T-helper 1 cell treated with Interleukin-12 subunit alpha and Interleukin-12 subunit beta and Interleukin-4 antibody, amounts not matched to agents 30 μg/mL and 1 μg/mL, for 36 hours (primary cell): ENCODE measurements around the gene FSTL5.

Experiments
- H3K27ac Mint-ChIP-seq: one replicate; pipeline ENCODE4 v1.8.0; 2021; ENCODE audit warnings: mild to moderate bottlenecking, mixed read lengths
- H3K27me3 Mint-ChIP-seq: one replicate; pipeline ENCODE4 v1.8.0; 2021; ENCODE audit warnings: low read depth, mixed read lengths
- H3K36me3 Mint-ChIP-seq: one replicate; pipeline ENCODE4 v1.8.0; 2021; ENCODE audit warnings: low read depth, mixed read lengths
- H3K4me1 Mint-ChIP-seq: one replicate; pipeline ENCODE4 v1.8.0; 2021; ENCODE audit warnings: low read depth, mixed read lengths
- H3K4me3 Mint-ChIP-seq: one replicate; pipeline ENCODE4 v1.8.0; 2021; ENCODE audit warnings: mild to moderate bottlenecking, moderate library complexity, mixed read lengths
- H3K9me3 Mint-ChIP-seq: one replicate; pipeline ENCODE4 v1.8.0; 2021; ENCODE audit warnings: mixed read lengths

FSTL5 gene

DNA sequence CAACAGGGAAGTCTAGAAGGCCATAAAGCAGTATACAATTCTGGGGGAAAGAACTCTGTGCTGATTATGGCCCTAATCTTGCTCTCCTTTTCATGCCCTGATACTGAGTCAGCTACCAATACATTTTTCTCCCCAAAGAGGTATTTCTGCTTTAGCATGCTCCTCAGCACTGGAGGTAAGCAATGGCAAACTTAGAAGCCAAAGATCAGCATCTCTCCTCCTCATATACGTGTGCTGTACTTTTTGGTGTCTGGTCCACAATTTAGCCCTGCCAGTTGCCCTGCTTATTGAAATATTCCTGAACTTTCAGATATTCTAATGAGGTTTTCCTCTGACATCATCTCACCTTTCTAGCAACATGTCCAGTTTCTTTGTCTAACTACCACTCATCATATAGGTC is 226.2 kb downstream of the FSTL5 start:
- H3K27ac Mint-ChIP-seq: no peak overlapping the region
- no peaks in the 10 kb centered on the region for H3K9me3 Mint-ChIP-seq
- H3K4me1 Mint-ChIP-seq: no peaks in the 10 kb centered on the region
- H3K36me3 Mint-ChIP-seq: no peaks in the 10 kb centered on the region
- H3K27me3 Mint-ChIP-seq: no peaks in the 10 kb centered on the region
- H3K4me3 Mint-ChIP-seq: no peak overlapping the region

DNA sequence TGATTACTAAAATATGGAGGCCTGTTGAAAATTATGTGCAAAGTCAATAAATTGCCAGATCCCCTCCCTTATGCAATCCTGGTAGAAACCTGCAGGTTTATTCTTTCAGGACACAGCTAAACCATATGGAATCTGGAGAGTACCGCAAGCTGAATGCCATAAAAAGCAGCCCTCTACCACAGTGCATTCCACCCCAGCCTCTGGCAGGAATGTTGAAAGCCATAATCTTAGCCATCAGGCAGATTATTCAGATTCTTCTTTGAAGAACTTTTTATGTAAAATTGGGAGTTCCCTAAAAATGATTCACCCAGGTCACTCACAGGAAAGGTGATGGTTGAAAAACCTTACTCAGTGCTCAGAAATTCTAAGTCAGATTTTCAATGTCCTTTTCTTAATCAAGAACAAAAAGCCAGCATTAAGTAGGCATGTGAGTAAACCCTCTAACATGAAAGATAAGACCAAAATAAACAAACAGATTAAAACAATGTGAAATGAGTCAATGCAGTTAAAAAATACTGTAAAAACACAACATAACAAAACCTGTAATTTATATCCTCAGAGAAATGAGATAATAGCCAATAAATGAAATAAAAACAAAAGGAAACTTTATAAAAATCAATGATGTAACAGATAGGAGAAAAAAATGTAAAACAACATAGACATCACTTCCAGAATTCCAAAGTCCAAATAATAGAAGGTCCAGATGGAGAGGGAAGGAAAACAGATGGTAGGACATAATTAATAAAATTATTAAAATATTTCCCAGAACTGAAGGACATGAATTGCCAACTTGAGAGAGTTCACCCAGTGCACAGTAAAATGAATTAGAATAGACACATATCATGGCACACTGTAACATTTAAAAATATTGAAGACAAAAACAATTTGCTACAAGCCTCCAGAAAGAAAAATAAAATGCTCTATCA is 226.9 kb downstream of the FSTL5 start:
- no peak overlapping the region for H3K27ac Mint-ChIP-seq
- H3K9me3 Mint-ChIP-seq: no peaks in the 10 kb centered on the region
- H3K4me1 Mint-ChIP-seq: no peaks in the 10 kb centered on the region
- H3K4me3 Mint-ChIP-seq: no peak overlapping the region
- H3K27me3 Mint-ChIP-seq: no peaks in the 10 kb centered on the region
- H3K36me3 Mint-ChIP-seq: no peaks in the 10 kb centered on the region

DNA sequence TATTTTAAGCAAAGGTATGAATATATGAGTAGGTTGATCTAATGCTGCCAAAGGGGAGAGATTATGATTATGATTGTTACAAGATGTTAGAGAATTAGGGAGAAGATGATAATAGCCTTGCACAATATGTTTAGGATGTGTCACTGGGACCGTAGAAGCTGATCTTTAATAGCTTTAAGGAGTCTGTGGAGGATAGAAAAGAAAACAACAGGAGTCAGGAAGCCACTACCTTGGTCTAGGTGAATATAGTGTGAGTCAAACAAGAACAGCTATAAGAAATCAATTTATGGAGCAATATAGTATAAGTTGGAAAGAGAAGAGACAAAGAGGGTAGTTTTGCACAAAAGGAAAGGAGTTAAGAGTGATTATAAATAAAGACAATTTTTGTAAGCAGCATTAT is 232.7 kb downstream of the FSTL5 start:
- Mint-ChIP-seq H3K27me3 (no peaks in the 10 kb centered on the region), H3K4me3 (no peak overlapping the region), H3K9me3 (no peaks in the 10 kb centered on the region), H3K4me1 (no peaks in the 10 kb centered on the region), H3K27ac (no peak overlapping the region), H3K36me3 (no peaks in the 10 kb centered on the region)

DNA sequence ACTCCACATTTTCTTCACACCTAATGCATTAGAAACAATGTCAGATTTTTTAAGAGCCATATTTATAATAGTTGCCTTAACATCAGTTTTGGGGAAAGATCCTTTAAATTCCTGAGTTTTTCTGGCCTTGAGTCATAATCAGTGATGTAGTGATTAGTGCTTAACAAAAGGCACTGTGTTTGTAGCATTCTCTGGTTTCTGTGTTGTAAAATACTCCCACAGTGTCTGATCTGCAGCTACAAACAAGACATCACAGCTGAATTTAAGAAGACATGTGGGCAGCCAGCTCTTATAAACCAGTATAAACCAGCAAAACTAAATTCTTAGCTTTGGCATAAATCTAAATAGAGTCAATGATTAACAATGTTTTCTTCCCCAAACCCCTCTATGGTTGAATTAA is 233.8 kb downstream of the FSTL5 start:
- Mint-ChIP-seq H3K27me3 (no peaks in the 10 kb centered on the region), H3K9me3 (no peaks in the 10 kb centered on the region), H3K27ac (no peak overlapping the region), H3K36me3 (no peaks in the 10 kb centered on the region), H3K4me1 (no peaks in the 10 kb centered on the region), H3K4me3 (no peak overlapping the region)

DNA sequence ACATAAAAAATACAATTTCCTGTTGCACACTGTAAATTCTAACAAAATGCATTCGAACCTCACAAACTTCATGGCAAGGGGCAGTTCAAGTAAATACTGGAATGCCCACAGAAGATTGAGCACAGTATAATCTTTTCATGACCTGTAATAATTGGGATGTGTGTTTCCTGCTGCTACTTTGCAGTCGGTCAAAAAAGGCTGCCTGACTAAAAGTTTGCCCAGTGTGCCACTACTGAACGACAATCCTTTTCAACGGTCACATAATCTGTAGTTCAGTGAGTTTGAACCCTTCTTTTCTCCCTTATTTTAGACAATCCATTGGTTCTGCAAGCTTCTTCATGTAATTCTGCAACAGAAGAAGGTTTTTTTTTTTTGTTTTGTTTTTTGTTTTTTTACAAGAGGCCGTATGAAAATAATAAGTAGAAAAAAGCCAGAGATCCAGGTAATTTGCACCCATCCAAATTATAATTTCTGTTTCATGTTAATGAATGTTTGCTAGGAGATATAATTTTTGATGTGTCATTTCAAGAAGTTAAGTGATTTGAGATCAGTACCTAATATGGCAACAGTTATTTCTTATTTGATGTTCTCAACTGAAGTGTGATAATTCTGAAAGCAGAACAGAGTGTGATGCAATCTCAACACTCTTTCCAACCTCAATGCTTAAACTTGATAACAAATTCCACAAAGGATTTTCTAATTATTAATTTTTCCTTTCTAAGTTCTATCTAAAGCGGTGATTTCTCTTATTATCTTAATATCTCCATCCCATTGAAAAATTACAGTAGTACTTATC is 237.6 kb downstream of the FSTL5 start:
- Mint-ChIP-seq H3K27ac (no peak overlapping the region), H3K9me3 (no peaks in the 10 kb centered on the region), H3K36me3 (no peaks in the 10 kb centered on the region), H3K27me3 (no peaks in the 10 kb centered on the region), H3K4me1 (no peaks in the 10 kb centered on the region), H3K4me3 (no peak overlapping the region)

DNA sequence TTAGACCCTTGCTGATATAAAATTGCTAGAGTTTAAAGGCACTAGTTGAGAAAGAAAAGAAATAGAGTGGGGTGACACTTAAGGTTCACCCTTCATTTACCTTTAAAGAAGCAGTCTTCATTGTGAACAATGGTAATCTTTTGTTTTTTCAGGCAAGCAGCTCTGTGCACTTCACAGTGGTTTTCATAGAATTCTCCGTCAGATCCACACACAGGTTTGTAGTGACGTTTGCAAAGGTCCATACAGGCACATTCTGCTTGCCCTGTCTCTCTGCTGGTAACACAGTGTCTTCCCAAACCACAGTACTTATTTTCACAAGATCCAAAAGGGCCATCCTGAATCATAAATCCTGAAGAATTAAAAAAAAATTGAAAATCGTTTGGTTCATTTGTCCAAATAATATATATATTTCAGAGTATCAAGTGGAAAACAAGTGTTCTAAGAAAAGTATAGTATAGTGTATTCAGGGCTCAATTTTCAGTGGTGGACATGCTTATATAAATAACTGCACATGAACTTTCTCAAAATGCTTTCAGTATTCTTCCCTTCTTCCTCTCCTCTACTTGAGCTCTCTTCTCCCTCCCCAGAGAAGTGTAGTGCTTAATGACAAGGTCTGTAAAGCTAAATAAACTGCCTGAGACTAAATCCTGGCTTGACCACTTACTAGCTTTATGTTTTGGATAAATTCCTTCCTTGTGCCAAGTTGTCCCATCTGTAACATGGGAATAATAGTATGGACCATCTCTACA is 243.3 kb downstream of the FSTL5 start:
- H3K4me1 Mint-ChIP-seq: no peaks in the 10 kb centered on the region
- H3K27me3 Mint-ChIP-seq: no peaks in the 10 kb centered on the region
- no peak overlapping the region for H3K4me3 Mint-ChIP-seq
- H3K27ac Mint-ChIP-seq: no peak overlapping the region
- H3K36me3 Mint-ChIP-seq: no peaks in the 10 kb centered on the region
- H3K9me3 Mint-ChIP-seq: no peaks in the 10 kb centered on the region

DNA sequence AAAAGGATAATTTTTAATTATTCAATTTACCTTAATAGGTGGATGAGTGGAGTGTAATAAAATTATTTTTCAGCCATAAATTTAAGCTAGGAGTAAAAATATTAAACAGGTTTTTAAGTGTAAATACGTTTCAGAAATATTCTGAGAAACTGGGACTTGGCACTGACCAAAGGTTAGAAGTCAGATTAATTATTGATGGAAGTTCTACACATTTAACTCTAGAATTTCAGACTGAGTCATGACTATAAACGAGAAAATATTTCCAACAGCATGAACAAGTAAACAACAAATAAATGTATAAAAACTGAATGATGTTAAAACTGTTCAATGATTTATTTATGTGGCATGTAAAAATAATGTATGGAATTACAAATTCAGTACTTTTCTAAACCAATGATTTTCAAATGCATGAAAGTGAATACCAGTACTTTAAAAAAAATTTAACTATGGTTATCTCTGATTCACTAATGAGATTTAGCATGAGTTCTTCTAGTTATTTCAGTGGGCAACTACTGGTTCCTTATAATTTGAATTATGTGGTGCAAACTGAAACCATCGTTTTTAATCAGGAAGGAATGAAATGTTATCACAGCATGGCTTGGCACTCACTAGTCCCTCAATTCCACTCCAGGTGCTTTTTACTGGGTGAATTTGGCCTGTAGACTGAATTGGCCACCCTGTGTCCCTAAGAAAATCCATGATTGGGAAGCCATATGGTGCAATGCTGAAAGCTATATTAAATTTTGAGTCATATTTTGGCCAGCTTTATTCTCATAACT is 244.2 kb downstream of the FSTL5 start:
- H3K36me3 Mint-ChIP-seq: no peaks in the 10 kb centered on the region
- no peaks in the 10 kb centered on the region for H3K4me1 Mint-ChIP-seq
- H3K9me3 Mint-ChIP-seq: no peaks in the 10 kb centered on the region
- H3K27ac Mint-ChIP-seq: no peak overlapping the region
- no peaks in the 10 kb centered on the region for H3K27me3 Mint-ChIP-seq
- no peak overlapping the region for H3K4me3 Mint-ChIP-seq

DNA sequence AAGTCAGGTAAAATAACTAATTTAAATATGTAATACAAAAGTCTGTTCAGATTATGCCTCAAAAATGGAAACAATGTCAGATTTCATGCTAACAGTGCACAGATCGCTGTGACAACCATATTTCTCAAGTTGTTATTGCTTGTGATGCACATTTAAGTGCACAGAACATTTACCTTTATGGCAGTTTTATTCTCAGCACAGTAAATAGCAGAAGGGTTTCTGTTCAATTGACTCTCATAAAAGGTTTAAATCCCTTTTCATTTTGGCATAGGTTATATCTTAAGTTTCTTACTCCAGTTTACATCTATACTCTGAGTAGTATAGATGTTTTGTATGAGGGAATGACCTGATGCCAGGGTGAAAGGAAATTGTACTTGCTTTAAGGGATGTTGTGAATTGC is 247.8 kb downstream of the FSTL5 start:
- Mint-ChIP-seq H3K9me3 (no peaks in the 10 kb centered on the region), H3K27me3 (no peaks in the 10 kb centered on the region), H3K4me1 (no peaks in the 10 kb centered on the region), H3K4me3 (no peak overlapping the region), H3K36me3 (no peaks in the 10 kb centered on the region), H3K27ac (no peak overlapping the region)

DNA sequence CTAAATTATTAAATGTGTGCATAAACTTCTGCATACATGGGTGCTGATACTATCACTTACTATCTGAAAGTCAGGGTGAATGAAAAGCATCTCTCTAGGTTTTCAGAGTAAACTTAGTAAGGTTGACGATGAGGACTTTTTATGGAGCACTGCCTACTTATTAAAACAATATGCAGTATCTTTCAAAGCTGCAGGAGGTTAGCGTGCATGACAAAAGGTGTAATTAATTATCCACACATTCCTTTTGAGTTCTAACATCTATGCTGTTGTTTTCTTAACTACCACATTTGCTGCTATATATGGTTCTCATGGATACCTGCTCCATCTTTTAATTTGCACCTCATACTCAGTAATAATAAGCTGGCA is 256.2 kb downstream of the FSTL5 start:
- H3K4me1 Mint-ChIP-seq: no peaks in the 10 kb centered on the region
- no peaks in the 10 kb centered on the region for H3K9me3 Mint-ChIP-seq
- no peaks in the 10 kb centered on the region for H3K36me3 Mint-ChIP-seq
- H3K27me3 Mint-ChIP-seq: no peaks in the 10 kb centered on the region
- no peak overlapping the region for H3K4me3 Mint-ChIP-seq
- no peak overlapping the region for H3K27ac Mint-ChIP-seq

DNA sequence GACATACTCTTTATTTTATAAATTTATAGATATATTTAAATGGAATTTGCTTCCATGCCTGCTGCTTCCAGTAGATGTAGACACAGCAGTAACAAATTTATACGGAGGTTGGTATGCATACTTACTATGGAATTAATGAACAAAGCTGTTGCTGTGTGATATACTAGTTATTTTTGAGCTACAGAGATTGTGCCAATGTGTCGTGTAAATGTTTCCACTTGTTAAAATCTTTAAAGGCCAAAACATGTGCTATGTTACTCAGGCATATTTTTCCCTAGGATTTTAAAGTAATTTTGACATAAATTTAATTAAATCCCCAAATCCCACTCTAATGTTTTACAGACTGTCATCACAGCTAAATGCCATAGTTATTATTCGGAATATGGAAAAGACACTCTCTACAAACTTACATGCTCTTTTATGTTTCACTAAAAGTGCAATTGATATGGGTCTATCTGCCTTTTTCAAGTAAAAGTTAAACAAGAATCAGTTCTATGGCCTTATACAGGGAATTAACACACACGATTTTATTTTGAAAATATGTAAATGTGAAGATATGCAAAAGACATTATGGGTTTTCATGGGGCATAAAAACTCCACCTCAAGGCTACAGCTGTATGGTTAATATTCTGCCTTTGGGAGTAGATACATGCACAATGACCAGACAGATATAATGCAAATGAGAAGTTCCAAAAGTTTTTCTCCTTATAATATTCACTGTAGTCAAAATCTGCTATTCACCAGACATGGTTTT is 256.8 kb downstream of the FSTL5 start:
- H3K4me3 Mint-ChIP-seq: no peak overlapping the region
- H3K27me3 Mint-ChIP-seq: no peaks in the 10 kb centered on the region
- no peaks in the 10 kb centered on the region for H3K4me1 Mint-ChIP-seq
- H3K36me3 Mint-ChIP-seq: no peaks in the 10 kb centered on the region
- H3K27ac Mint-ChIP-seq: no peak overlapping the region
- no peaks in the 10 kb centered on the region for H3K9me3 Mint-ChIP-seq

DNA sequence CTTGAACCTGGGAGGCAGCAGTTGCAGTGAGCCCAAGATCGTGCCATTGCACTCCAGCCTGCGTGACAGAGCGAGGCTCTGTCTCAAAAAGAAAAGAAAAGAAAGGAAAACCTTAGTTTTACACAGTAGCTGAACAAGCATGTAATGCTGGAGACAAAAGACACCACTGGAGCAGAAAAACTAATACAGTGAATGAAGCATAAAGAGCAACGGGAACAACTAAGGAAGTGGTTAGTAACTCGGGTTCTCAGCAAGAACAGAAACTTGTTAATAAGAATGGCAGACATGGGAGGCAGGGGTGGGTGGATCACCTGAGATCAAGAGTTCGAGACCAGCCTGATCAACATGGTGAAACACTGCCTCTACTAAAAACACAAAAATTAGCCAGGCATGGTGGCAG is 263.7 kb downstream of the FSTL5 start:
- H3K36me3 Mint-ChIP-seq: no peaks in the 10 kb centered on the region
- no peaks in the 10 kb centered on the region for H3K4me1 Mint-ChIP-seq
- no peaks in the 10 kb centered on the region for H3K27me3 Mint-ChIP-seq
- peaks cover 3% of the 10 kb centered on the region for H3K9me3 Mint-ChIP-seq
- no peak overlapping the region for H3K4me3 Mint-ChIP-seq
- H3K27ac Mint-ChIP-seq: no peak overlapping the region

DNA sequence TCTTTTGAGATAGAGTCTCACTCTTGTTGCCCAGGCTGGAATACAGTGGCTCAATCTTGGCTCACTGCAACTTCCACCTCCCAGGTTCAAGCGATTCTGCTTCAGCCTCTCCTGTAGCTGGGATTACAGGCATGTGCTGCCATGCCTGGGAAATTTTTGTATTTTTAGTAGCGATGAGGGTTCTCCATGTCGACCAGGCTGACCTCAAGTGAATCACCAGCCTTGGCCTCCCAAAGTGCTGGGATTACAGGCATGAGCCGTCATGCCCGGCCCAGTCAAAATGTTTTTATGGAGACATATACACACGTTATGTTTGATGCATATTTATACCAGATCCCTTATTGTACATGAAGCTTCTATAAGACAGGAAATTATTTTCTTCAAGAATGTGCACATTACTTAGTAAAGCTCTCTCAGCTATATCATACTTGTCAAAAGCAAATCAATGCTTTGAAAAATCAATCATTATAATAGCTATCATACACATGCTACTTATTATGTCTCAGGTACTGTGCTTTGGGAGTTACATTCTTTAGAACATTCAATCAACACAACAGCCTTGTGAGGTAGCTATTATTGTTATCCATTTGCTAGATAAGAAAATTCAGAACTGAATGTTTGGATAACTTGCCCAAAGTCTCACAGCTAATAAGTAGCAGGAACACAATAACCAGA is 269.2 kb downstream of the FSTL5 start:
- H3K27me3 Mint-ChIP-seq: no peaks in the 10 kb centered on the region
- H3K4me3 Mint-ChIP-seq: no peak overlapping the region
- no peaks in the 10 kb centered on the region for H3K9me3 Mint-ChIP-seq
- no peak overlapping the region for H3K27ac Mint-ChIP-seq
- no peaks in the 10 kb centered on the region for H3K36me3 Mint-ChIP-seq
- H3K4me1 Mint-ChIP-seq: no peaks in the 10 kb centered on the region

DNA sequence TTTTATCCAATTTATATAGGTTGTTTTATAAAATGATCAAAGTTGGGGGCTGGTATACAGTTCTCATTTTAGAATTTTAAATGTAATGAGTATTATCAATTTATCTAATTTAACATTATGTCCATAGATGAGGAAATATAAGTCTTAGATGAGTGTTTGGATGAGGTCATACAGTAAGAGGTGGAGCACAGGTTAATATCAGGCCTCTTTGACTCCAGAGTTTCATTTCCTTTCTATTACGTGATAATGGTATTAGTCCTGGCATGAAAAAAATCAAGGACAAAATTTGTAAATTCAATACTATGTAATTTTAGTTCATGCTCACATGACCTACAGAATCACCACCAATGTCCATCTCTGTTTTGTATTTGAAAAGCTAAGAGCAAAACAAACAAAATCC is 269.8 kb downstream of the FSTL5 start:
- H3K9me3 Mint-ChIP-seq: no peaks in the 10 kb centered on the region

More for the DNA sequence above, 269.8 kb downstream of the FSTL5 start:
- Mint-ChIP-seq H3K4me1 (no peaks in the 10 kb centered on the region), H3K4me3 (no peak overlapping the region), H3K27me3 (no peaks in the 10 kb centered on the region), H3K27ac (no peak overlapping the region), H3K36me3 (no peaks in the 10 kb centered on the region)
